ENCODE results near the gene MARK1. TPM values are rescaled to one million over a fixed set of nuclear protein-coding genes. Genes with fewer than 3 reads are reported as not detected.
A peak's percentile ranks its signal among the peaks of the same experiment; 100 is the strongest.

The MARK1 gene
- total and polyA plus RNA-seq, 2 donors (not counting 1 experiment from before 2014, with no cell fraction given) = 0.99 to 1.1 TPM

- H3K4me2 ChIP-seq (ENCODE audit: extremely low read depth, insufficient read depth, low read length) = no peak overlapping the region
- no peak overlapping the region for H3K9ac ChIP-seq (ENCODE audit: insufficient read depth, low read length)
- no peak overlapping the region for H3K4me3 ChIP-seq (replicated peaks in 1 of 4; ENCODE audit: control extremely low read depth in 1 of 4, insufficient read depth in 1 of 4, low read depth in 3 of 4, low read length in 4 of 4)
- no peaks in the 10 kb centered on the region for H3K79me2 ChIP-seq (ENCODE audit: control insufficient read depth, insufficient read depth, low read length)
- H3K27me3 ChIP-seq (ENCODE audit: control insufficient read depth, insufficient read depth, low read length) = no peaks in the 10 kb centered on the region
- H4K20me1 ChIP-seq (ENCODE audit: control insufficient read depth, extremely low read depth, insufficient read depth, low read length) = no peaks in the 10 kb centered on the region
- H3K4me1 ChIP-seq (ENCODE audit: control insufficient read depth, extremely low read depth, insufficient read depth, low read length) = no peaks in the 10 kb centered on the region
- no peak for TF ChIP-seq EZH2 (IDR thresholded peaks at IDR 0.05; ENCODE audit: low read length, missing control alignments)
- TF ChIP-seq, protein P1, sequence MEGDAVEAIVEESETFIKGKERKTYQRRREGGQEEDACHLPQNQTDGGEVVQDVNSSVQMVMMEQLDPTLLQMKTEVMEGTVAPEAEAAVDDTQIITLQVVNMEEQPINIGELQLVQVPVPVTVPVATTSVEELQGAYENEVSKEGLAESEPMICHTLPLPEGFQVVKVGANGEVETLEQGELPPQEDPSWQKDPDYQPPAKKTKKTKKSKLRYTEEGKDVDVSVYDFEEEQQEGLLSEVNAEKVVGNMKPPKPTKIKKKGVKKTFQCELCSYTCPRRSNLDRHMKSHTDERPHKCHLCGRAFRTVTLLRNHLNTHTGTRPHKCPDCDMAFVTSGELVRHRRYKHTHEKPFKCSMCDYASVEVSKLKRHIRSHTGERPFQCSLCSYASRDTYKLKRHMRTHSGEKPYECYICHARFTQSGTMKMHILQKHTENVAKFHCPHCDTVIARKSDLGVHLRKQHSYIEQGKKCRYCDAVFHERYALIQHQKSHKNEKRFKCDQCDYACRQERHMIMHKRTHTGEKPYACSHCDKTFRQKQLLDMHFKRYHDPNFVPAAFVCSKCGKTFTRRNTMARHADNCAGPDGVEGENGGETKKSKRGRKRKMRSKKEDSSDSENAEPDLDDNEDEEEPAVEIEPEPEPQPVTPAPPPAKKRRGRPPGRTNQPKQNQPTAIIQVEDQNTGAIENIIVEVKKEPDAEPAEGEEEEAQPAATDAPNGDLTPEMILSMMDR (conservative IDR thresholded peaks at IDR 0.05 in 1 of 2, IDR thresholded peaks at IDR 0.05 in 1 of 2; ENCODE audit: low read depth in 1 of 2, low read length in 2 of 2) = no peak
- no peaks in the 10 kb centered on the region for H3K36me3 ChIP-seq (ENCODE audit: control insufficient read depth, insufficient read depth, low read length)
- H3K9me3 ChIP-seq (ENCODE audit: control insufficient read depth, insufficient read depth, low read depth, low read length) = no peaks in the 10 kb centered on the region
- H2AFZ ChIP-seq (ENCODE audit: low read length) = no peak overlapping the region
- DNase-seq (ENCODE audit: low read depth in 2 of 2) = no peak
- no peak overlapping the region for H3K27ac ChIP-seq (ENCODE audit: insufficient read depth, low read length)
Observed at GRCh38 chr1:220514256-220514655, 13.7 kb upstream of the MARK1 start.

GRCh38 chr1:220516014-220516721, 11.8 kb upstream of the MARK1 start:
- Histone ChIP-seq H3K4me2 (ENCODE audit: extremely low read depth, insufficient read depth, low read length) (no peak overlapping the region), H2AFZ (ENCODE audit: low read length) (no peak overlapping the region), H3K4me1 (ENCODE audit: control insufficient read depth, extremely low read depth, insufficient read depth, low read length) (no peaks in the 10 kb centered on the region), H3K79me2 (ENCODE audit: control insufficient read depth, insufficient read depth, low read length) (no peaks in the 10 kb centered on the region), H3K27ac (ENCODE audit: insufficient read depth, low read length) (no peak overlapping the region), H3K9me3 (ENCODE audit: control insufficient read depth, insufficient read depth, low read depth, low read length) (no peaks in the 10 kb centered on the region), H3K36me3 (ENCODE audit: control insufficient read depth, insufficient read depth, low read length) (no peaks in the 10 kb centered on the region), H4K20me1 (ENCODE audit: control insufficient read depth, extremely low read depth, insufficient read depth, low read length) (no peaks in the 10 kb centered on the region), H3K9ac (ENCODE audit: insufficient read depth, low read length) (no peak overlapping the region), H3K27me3 (ENCODE audit: control insufficient read depth, insufficient read depth, low read length) (no peaks in the 10 kb centered on the region), H3K4me3 (replicated peaks in 1 of 4; ENCODE audit: control extremely low read depth in 1 of 4, insufficient read depth in 1 of 4, low read depth in 3 of 4, low read length in 4 of 4) (no peak overlapping the region)
- no peak for TF ChIP-seq EZH2 (IDR thresholded peaks at IDR 0.05; ENCODE audit: low read length, missing control alignments)
- TF ChIP-seq, protein P1 (conservative IDR thresholded peaks at IDR 0.05 in 1 of 2, IDR thresholded peaks at IDR 0.05 in 1 of 2; ENCODE audit: low read depth in 1 of 2, low read length in 2 of 2) = no peak
- DNase-seq (ENCODE audit: low read depth in 2 of 2) = peak in 1 of 2 donors; percentile 36

GRCh38 chr1:220516722-220517042, 11.3 kb upstream of the MARK1 start:
- no peak for TF ChIP-seq EZH2 (IDR thresholded peaks at IDR 0.05; ENCODE audit: low read length, missing control alignments)
- TF ChIP-seq, protein P1 (conservative IDR thresholded peaks at IDR 0.05 in 1 of 2, IDR thresholded peaks at IDR 0.05 in 1 of 2; ENCODE audit: low read depth in 1 of 2, low read length in 2 of 2) = no peak
- no peaks in the 10 kb centered on the region for H4K20me1 ChIP-seq (ENCODE audit: control insufficient read depth, extremely low read depth, insufficient read depth, low read length)

More at GRCh38 chr1:220516722-220517042, 11.3 kb upstream of the MARK1 start:
- Histone ChIP-seq H2AFZ (ENCODE audit: low read length) (no peak overlapping the region), H3K36me3 (ENCODE audit: control insufficient read depth, insufficient read depth, low read length) (no peaks in the 10 kb centered on the region), H3K27me3 (ENCODE audit: control insufficient read depth, insufficient read depth, low read length) (no peaks in the 10 kb centered on the region), H3K9ac (ENCODE audit: insufficient read depth, low read length) (no peak overlapping the region), H3K4me3 (replicated peaks in 1 of 4; ENCODE audit: control extremely low read depth in 1 of 4, insufficient read depth in 1 of 4, low read depth in 3 of 4, low read length in 4 of 4) (no peak overlapping the region), H3K4me1 (ENCODE audit: control insufficient read depth, extremely low read depth, insufficient read depth, low read length) (no peaks in the 10 kb centered on the region), H3K4me2 (ENCODE audit: extremely low read depth, insufficient read depth, low read length) (no peak overlapping the region), H3K79me2 (ENCODE audit: control insufficient read depth, insufficient read depth, low read length) (no peaks in the 10 kb centered on the region), H3K27ac (ENCODE audit: insufficient read depth, low read length) (no peak overlapping the region), H3K9me3 (ENCODE audit: control insufficient read depth, insufficient read depth, low read depth, low read length) (no peaks in the 10 kb centered on the region)
- DNase-seq (ENCODE audit: low read depth in 2 of 2) = no peak
